NT2/D1 (cell line): ENCODE data around the gene BCL2.

ENCODE experiments used
- SUZ12 ChIP-seq: IDR thresholded peaks from 2 replicates; pipeline ENCODE4 v1.6.1; 2011; ENCODE audit not compliant: insufficient read length, insufficient read depth; ENCODE audit errors: extremely low read depth
- YY1 ChIP-seq: IDR thresholded peaks from 2 replicates; pipeline ENCODE4 v1.6.1; 2011; ENCODE audit not compliant: insufficient read length, insufficient read depth
- ZNF274 ChIP-seq: IDR thresholded peaks from 2 replicates; pipeline ENCODE4 v1.6.1; 2011; ENCODE audit warnings: mild to moderate bottlenecking, low read depth, low read length

DNA sequence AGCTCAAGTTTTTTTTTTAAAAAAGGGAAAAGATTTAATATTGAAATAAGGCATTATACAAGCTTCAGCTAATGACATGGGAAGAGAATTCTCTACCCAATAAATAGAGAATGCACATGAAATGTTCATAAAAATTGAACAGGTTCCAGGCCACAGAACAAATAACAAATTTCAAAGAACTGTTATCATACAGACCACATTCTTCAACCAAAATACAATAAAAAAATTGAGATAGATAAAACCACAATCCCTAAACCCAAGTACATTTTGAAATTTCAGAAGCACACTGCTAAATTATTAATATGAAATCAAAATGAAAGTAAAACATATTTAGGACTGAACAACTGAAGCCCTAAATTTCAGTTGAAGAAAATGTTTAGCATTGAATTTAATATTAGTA lies 89.6 kb downstream of the BCL2 start:
- TF ChIP-seq ZNF274 (no peak), YY1 (no peak), SUZ12 (no peak)
